ENCODE results near the gene PELI1. TPM values are rescaled to one million over a fixed set of nuclear protein-coding genes. Genes with fewer than 3 reads are reported as not detected.

The PELI1 gene
- total and polyA plus RNA-seq, 2 donors (not counting 1 experiment from before 2014, with no cell fraction given), result 5.9 to 7.7 TPM

DNA sequence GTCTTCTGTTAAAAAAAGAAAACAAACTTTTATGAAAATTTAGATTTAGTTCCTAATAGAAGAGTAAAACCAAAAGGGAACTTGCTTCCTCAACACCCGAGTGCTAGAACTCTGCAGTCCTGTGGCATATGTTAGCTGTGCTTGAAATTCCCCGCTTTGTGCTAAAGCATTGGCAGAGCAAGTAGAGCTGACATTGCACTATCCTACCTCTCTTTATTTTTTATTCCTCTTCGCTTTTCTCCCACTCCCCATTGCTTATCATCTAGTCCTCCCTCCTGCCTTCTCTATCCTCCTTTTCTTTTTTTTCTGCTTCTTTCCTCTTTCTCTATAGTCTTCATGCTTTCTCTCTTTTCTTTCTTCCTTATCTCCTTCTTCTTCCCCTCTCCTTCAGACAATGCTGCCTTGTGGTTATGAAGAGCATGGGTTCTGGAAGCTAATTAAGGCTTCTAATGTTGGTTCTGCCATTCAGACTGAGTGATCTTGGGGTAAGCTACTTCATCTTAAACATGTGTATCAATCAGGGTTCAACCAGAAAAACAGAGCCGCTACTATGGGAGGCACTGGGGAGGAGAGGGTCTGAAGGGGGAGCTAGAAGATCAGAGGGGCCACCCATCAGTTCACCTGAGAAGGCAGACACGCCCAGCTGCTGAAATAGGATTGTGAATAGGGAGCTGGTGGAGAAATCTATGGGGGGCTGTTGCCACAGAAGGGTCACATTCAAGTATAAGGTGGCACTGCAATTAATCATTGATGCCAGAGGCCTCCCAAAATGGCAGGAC is 31.4 kb upstream of the PELI1 start:
- H3K27ac ChIP-seq (ENCODE audit: insufficient read depth, low read length), result no peak overlapping the region
- no peaks in the 10 kb centered on the region for H3K36me3 ChIP-seq (ENCODE audit: control insufficient read depth, insufficient read depth, low read length)
- H3K27me3 ChIP-seq (ENCODE audit: control insufficient read depth, insufficient read depth, low read length), result no peaks in the 10 kb centered on the region
- H3K4me3 ChIP-seq (replicated peaks in 1 of 4; ENCODE audit: control extremely low read depth in 1 of 4, insufficient read depth in 1 of 4, low read depth in 3 of 4, low read length in 4 of 4), result no peak overlapping the region
- H3K9ac ChIP-seq (ENCODE audit: insufficient read depth, low read length), result no peak overlapping the region
- TF ChIP-seq, protein P1, sequence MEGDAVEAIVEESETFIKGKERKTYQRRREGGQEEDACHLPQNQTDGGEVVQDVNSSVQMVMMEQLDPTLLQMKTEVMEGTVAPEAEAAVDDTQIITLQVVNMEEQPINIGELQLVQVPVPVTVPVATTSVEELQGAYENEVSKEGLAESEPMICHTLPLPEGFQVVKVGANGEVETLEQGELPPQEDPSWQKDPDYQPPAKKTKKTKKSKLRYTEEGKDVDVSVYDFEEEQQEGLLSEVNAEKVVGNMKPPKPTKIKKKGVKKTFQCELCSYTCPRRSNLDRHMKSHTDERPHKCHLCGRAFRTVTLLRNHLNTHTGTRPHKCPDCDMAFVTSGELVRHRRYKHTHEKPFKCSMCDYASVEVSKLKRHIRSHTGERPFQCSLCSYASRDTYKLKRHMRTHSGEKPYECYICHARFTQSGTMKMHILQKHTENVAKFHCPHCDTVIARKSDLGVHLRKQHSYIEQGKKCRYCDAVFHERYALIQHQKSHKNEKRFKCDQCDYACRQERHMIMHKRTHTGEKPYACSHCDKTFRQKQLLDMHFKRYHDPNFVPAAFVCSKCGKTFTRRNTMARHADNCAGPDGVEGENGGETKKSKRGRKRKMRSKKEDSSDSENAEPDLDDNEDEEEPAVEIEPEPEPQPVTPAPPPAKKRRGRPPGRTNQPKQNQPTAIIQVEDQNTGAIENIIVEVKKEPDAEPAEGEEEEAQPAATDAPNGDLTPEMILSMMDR (conservative IDR thresholded peaks at IDR 0.05 in 1 of 2, IDR thresholded peaks at IDR 0.05 in 1 of 2; ENCODE audit: low read depth in 1 of 2, low read length in 2 of 2), result no peak
- H2AFZ ChIP-seq (ENCODE audit: low read length), result no peak overlapping the region
- no peaks in the 10 kb centered on the region for H3K79me2 ChIP-seq (ENCODE audit: control insufficient read depth, insufficient read depth, low read length)
- DNase-seq (ENCODE audit: low read depth in 2 of 2), result no peak
- H3K4me1 ChIP-seq (ENCODE audit: control insufficient read depth, extremely low read depth, insufficient read depth, low read length), result no peaks in the 10 kb centered on the region
- H3K9me3 ChIP-seq (ENCODE audit: control insufficient read depth, insufficient read depth, low read depth, low read length), result no peaks in the 10 kb centered on the region
- no peak overlapping the region for H3K4me2 ChIP-seq (ENCODE audit: extremely low read depth, insufficient read depth, low read length)
- no peaks in the 10 kb centered on the region for H4K20me1 ChIP-seq (ENCODE audit: control insufficient read depth, extremely low read depth, insufficient read depth, low read length)

DNA sequence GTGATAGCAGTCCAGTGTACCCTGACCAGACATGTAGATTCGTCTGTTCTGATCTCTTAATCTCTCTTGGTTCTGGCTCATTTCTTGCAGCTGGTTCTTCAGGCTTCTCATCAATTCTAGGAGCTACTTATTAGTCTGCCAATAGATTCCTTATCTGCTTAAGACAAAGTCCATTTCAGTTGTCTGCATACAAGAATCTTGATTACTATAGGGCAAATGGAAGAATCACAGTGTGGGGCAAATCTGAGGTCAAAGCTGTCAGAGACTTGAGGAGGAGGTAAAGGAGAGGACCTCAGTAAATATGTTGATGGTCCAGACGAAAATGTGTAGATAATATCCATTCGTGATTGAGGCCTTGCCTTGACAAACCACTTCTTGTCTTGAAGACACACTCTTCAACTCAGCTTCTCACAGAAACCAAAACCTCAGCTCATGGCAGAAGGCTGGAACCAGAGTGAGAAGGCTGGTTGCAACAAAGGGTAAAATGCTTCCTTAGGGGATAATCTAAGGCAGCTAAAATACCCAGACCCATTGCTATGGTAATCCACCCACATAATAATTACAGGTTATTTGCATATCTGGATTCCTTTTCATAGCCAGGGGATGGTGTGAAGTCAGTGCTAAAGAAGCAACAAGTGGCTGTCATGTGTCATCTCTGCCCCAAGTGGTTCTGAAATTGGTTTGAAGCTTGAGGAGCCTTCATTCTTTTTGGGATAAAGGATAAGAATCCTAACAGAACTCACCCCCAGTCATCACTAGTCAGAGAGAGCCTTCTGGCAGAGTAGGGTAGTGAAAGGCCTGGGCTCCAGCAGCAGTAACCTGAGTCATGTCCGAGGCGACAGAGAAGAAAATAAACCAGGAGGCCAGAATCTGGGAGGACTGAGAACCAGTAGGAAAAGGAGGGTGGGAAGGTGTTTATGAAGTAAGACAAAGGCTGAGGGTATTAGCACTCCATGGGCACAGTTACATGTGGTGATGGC is 29.2 kb upstream of the PELI1 start:
- Histone ChIP-seq H3K79me2 (ENCODE audit: control insufficient read depth, insufficient read depth, low read length) (no peaks in the 10 kb centered on the region), H3K4me2 (ENCODE audit: extremely low read depth, insufficient read depth, low read length) (no peak overlapping the region), H4K20me1 (ENCODE audit: control insufficient read depth, extremely low read depth, insufficient read depth, low read length) (no peaks in the 10 kb centered on the region), H2AFZ (ENCODE audit: low read length) (no peak overlapping the region), H3K27me3 (ENCODE audit: control insufficient read depth, insufficient read depth, low read length) (no peaks in the 10 kb centered on the region), H3K4me1 (ENCODE audit: control insufficient read depth, extremely low read depth, insufficient read depth, low read length) (no peaks in the 10 kb centered on the region), H3K4me3 (replicated peaks in 1 of 4; ENCODE audit: control extremely low read depth in 1 of 4, insufficient read depth in 1 of 4, low read depth in 3 of 4, low read length in 4 of 4) (no peak overlapping the region), H3K36me3 (ENCODE audit: control insufficient read depth, insufficient read depth, low read length) (no peaks in the 10 kb centered on the region), H3K9ac (ENCODE audit: insufficient read depth, low read length) (no peak overlapping the region), H3K27ac (ENCODE audit: insufficient read depth, low read length) (no peak overlapping the region), H3K9me3 (ENCODE audit: control insufficient read depth, insufficient read depth, low read depth, low read length) (no peaks in the 10 kb centered on the region)
- TF ChIP-seq, protein P1 (conservative IDR thresholded peaks at IDR 0.05 in 1 of 2, IDR thresholded peaks at IDR 0.05 in 1 of 2; ENCODE audit: low read depth in 1 of 2, low read length in 2 of 2), result no peak
- no peak for TF ChIP-seq EZH2 (IDR thresholded peaks at IDR 0.05; ENCODE audit: low read length, missing control alignments)
- no peak for DNase-seq (ENCODE audit: low read depth in 2 of 2)

DNA sequence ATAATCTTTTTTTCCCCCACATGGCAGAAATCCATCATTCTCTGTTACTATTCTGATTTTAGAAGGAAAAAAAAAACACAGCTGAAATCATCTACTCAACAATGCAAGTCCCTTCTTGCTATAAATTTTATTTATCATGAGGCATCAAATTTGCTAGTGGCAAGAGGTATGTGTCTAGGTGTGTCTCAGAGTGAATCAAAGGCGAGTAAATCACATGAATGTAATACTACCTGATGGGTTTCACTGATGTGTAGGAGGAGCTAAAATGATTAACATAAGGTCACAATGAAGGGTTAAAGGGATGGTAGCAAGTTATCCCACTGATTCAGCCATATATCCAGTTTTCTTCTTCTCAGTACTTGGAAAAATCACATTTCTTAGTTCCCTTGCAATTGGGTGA is 24.5 kb upstream of the PELI1 start:
- Histone ChIP-seq H3K27me3 (ENCODE audit: control insufficient read depth, insufficient read depth, low read length) (no peaks in the 10 kb centered on the region), H4K20me1 (ENCODE audit: control insufficient read depth, extremely low read depth, insufficient read depth, low read length) (no peaks in the 10 kb centered on the region), H3K4me3 (replicated peaks in 1 of 4; ENCODE audit: control extremely low read depth in 1 of 4, insufficient read depth in 1 of 4, low read depth in 3 of 4, low read length in 4 of 4) (no peak overlapping the region), H3K36me3 (ENCODE audit: control insufficient read depth, insufficient read depth, low read length) (no peaks in the 10 kb centered on the region), H3K4me2 (ENCODE audit: extremely low read depth, insufficient read depth, low read length) (no peak overlapping the region), H2AFZ (ENCODE audit: low read length) (no peak overlapping the region), H3K79me2 (ENCODE audit: control insufficient read depth, insufficient read depth, low read length) (no peaks in the 10 kb centered on the region), H3K27ac (ENCODE audit: insufficient read depth, low read length) (no peak overlapping the region), H3K9ac (ENCODE audit: insufficient read depth, low read length) (no peak overlapping the region), H3K9me3 (ENCODE audit: control insufficient read depth, insufficient read depth, low read depth, low read length) (no peaks in the 10 kb centered on the region), H3K4me1 (ENCODE audit: control insufficient read depth, extremely low read depth, insufficient read depth, low read length) (no peaks in the 10 kb centered on the region)
- TF ChIP-seq, protein P1 (conservative IDR thresholded peaks at IDR 0.05 in 1 of 2, IDR thresholded peaks at IDR 0.05 in 1 of 2; ENCODE audit: low read depth in 1 of 2, low read length in 2 of 2), result no peak
- no peak for TF ChIP-seq EZH2 (IDR thresholded peaks at IDR 0.05; ENCODE audit: low read length, missing control alignments)
- no peak for DNase-seq (ENCODE audit: low read depth in 2 of 2)

All from fibroblast of lung (primary cell).